Uterus (tissue), 2 donors: Measurements from ENCODE around the gene CARD10.

ENCODE experiments used
- POLR2A ChIP-seq, 2 donors: fragments of 450-650 bp; IDR thresholded peaks; one replicate each; pipeline ENCODE4 v1.6.1; 2016; ENCODE audit warnings: antibody characterized with exemption in 2 of 2, mild to moderate bottlenecking in 1 of 2, moderate library complexity in 1 of 2
- TF ChIP-seq, protein P1 (sequence below), 4 experiments: fragments of 200-600 bp in 2 of 4; fragments of 450-650 bp in 2 of 4; sonication (generic) in 2 of 4; IDR thresholded peaks; one replicate each; pipeline ENCODE4 v1.5.1; 2016 to 2019; ENCODE audit warnings: antibody characterized with exemption in 4 of 4, mild to moderate bottlenecking in 2 of 4, moderate library complexity in 1 of 4

DNA sequence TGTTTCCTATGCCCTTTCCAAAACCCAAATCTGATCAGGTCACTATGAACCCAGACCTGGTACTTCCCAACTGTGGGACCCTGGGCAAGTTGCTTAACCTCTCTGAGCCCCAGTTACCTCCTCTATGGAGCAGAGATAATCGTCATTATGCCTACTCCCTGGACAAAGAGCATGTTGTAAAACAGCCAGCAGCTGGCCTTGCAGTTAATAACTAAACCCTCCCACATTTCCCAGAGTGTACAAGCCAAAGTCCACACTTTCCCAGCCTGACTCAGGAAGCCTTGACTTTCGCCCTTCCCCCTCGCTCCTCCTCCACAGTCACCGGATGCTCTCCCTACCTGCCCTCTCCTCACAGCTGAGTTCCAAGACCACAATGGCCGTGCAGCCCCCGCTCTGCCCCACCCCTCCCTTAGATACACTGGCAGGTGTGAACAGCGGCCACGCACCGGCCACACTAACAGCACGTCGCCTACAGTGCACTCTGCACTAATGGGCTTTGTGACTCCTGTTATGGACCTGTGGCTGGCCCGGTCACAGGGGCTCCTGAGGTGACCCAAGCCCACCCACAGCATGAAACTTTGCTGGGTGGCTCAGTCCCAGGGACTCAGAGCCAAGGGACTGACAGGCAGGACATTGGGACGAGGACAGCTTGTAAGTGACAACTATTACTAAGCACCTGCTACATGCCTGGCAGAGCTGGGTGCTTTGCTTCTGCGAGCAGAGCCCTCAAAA, 17.4 kb downstream of the CARD10 start:
- TF ChIP-seq, protein P1, sequence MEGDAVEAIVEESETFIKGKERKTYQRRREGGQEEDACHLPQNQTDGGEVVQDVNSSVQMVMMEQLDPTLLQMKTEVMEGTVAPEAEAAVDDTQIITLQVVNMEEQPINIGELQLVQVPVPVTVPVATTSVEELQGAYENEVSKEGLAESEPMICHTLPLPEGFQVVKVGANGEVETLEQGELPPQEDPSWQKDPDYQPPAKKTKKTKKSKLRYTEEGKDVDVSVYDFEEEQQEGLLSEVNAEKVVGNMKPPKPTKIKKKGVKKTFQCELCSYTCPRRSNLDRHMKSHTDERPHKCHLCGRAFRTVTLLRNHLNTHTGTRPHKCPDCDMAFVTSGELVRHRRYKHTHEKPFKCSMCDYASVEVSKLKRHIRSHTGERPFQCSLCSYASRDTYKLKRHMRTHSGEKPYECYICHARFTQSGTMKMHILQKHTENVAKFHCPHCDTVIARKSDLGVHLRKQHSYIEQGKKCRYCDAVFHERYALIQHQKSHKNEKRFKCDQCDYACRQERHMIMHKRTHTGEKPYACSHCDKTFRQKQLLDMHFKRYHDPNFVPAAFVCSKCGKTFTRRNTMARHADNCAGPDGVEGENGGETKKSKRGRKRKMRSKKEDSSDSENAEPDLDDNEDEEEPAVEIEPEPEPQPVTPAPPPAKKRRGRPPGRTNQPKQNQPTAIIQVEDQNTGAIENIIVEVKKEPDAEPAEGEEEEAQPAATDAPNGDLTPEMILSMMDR (IDR thresholded peaks at IDR 0.05): no peak
- no peak for TF ChIP-seq POLR2A (IDR thresholded peaks at IDR 0.05)
